Body of pancreas (tissue), 4 donors: ENCODE results near the gene OAS3. TPM values are rescaled to one million over a fixed set of nuclear protein-coding genes. Genes with fewer than 3 reads are reported as not detected.

Experiments used
- ATAC-seq: fragments of 150-250 bp; one replicate; pipeline ENCODE4 v1.9.1; 2016
- DNase-seq, 4 donors: peaks; one replicate each; pipeline ENCODE4 v3.0.0-alpha.2; 2019
- H3K27ac ChIP-seq, 4 donors: fragments of 200-600 bp; sonication (generic); 1 replicate in 3 of 4; 2 replicates in 1 of 4; pipeline versions ENCODE4 v1.5.1 to v1.6.1; 2016 to 2019; ENCODE audit warnings: mild to moderate bottlenecking in 1 of 4, mixed read lengths in 1 of 4, moderate library complexity in 1 of 4
- H3K27me3 ChIP-seq, 2 donors: fragments of 200-600 bp; sonication (generic); one replicate each; pipeline ENCODE4 v1.6.0; 2016; ENCODE audit warnings: mild to moderate bottlenecking in 1 of 2
- H3K36me3 ChIP-seq, 2 donors: fragments of 200-600 bp; sonication (generic); replicated peaks in 1 of 2; 2 replicates each; pipeline ENCODE4 v1.5.1; 2016; ENCODE audit warnings: low read depth in 2 of 2; ENCODE audit not compliant: insufficient read depth in 1 of 2
- H3K4me1 ChIP-seq: fragments of 200-600 bp; sonication (generic); one replicate; pipeline ENCODE4 v1.6.0; 2016
- H3K4me3 ChIP-seq, 2 donors: fragments of 200-600 bp; sonication (generic); 1 replicate in 1 of 2; 2 replicates in 1 of 2; pipeline ENCODE4 v1.5.1; 2016 to 2019
- H3K9me3 ChIP-seq, 3 donors: fragments of 200-600 bp; sonication (generic); 1 replicate in 2 of 3; 2 replicates in 1 of 3; pipeline ENCODE4 v1.5.1; 2016
- POLR2A ChIP-seq, 3 donors: fragments of 450-650 bp; IDR thresholded peaks; one replicate each; pipeline ENCODE4 v1.6.1; 2016; ENCODE audit warnings: antibody characterized with exemption in 3 of 3, mild to moderate bottlenecking in 2 of 3
- WGBS, 2 donors: methylation state at CpG; one replicate each; pipeline ENCODE4 v1.1.5; 2017; 5-methylcytosine and 5-hydroxymethylcytosine counted together
- intact Hi-C: fragments of 100-400 bp; cut with DNase I; formaldehyde crosslinking; loops from one replicate; pipeline ENCODE4 v1.15.1; 2023
- total RNA-seq, 2 donors: library from RNA; depleted of rRNA; stranded (reverse); fragments of >200 nt; gene quantifications; one replicate each; pipeline ENCODE4 v1.1.0, GENCODE V29; 2016
- TF ChIP-seq, protein P1 (sequence below), 7 experiments: fragments of 450-650 bp in 4 of 7; fragments of 200-600 bp in 3 of 7; sonication (generic) in 3 of 7; IDR thresholded peaks; one replicate each; pipeline ENCODE4 v1.5.1; 2016 to 2019; ENCODE audit warnings: antibody characterized with exemption in 7 of 7

Gene OAS3
- total RNA-seq, 2 donors from 2014 or later, result 2.3 to 18.1 TPM

DNA sequence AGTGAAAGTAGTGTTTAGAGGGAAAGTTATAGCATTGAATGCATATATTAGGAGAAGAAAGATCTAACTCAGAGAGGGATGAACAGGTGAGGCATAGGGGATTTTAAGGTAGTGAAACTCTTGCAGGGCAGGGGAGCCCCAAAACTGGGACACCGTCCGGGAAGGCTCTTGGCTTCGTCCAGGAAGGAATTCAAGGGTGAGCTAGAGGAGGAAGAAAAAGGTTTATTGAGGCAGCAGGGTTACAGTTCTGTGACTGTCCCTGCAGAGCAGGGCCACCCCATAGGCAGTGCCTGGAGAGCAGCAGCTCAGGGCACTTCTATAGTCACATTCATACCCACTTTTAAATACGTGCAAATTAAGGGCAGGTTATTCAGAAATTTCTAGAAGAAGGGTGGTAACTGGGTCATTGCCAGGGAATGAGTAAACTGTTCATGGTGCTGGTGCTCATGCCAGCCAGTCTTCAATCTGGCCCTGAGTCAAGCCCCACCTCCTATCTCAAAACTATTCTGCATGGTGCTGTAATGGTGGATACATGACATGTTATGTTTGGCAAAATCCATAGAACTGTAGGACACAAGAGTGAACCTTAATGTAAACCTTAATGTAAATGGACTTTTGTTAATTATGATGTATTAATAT is 32.7 kb upstream of the OAS3 start:
- TF ChIP-seq, protein P1, sequence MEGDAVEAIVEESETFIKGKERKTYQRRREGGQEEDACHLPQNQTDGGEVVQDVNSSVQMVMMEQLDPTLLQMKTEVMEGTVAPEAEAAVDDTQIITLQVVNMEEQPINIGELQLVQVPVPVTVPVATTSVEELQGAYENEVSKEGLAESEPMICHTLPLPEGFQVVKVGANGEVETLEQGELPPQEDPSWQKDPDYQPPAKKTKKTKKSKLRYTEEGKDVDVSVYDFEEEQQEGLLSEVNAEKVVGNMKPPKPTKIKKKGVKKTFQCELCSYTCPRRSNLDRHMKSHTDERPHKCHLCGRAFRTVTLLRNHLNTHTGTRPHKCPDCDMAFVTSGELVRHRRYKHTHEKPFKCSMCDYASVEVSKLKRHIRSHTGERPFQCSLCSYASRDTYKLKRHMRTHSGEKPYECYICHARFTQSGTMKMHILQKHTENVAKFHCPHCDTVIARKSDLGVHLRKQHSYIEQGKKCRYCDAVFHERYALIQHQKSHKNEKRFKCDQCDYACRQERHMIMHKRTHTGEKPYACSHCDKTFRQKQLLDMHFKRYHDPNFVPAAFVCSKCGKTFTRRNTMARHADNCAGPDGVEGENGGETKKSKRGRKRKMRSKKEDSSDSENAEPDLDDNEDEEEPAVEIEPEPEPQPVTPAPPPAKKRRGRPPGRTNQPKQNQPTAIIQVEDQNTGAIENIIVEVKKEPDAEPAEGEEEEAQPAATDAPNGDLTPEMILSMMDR (IDR thresholded peaks at IDR 0.05), result no peak
- no peak for TF ChIP-seq POLR2A (IDR thresholded peaks at IDR 0.05)
- Histone ChIP-seq H3K27ac (peak overlapping the region in 2 of 4 donors; percentile 14 to 83), H3K9me3 (no peaks in the 10 kb centered on the region), H3K27me3 (no peaks in the 10 kb centered on the region), H3K36me3 (no peaks in the 10 kb centered on the region), H3K4me1 (peaks cover 20% of the 10 kb centered on the region), H3K4me3 (no peak overlapping the region)
- ATAC-seq (no peak), DNase-seq (no peak)
- WGBS, 2 donors, result 78 to 84% methylated on average over 4 of the region's 4 CpGs
- intact Hi-C loops, result no loop called here

GRCh38 chr12:112906712-112907414 is 31.4 kb upstream of the OAS3 start, which contains the start of gene OAS1:
TSS of gene OAS1 (plus strand) at chr12:112906962. CDS start at chr12:112907040, 78 bp downstream.
- Histone ChIP-seq H3K36me3 (no peaks in the 10 kb centered on the region), H3K4me1 (peaks cover 20% of the 10 kb centered on the region), H3K27me3 (no peaks in the 10 kb centered on the region), H3K27ac (peak within 1 kb of the TSS in 3 of 4 donors; percentile 30 to 83 (median 62)), H3K9me3 (no peaks in the 10 kb centered on the region), H3K4me3 (peak within 1 kb of the TSS in 1 of 2 donors; percentile 9)
- peak in 2 of 3 donors; percentile 41 to 49 for TF ChIP-seq POLR2A (IDR thresholded peaks at IDR 0.05)
- TF ChIP-seq, protein P1 (IDR thresholded peaks at IDR 0.05), result no peak
- intact Hi-C loops, result no loop called here
- DNase-seq (peak in 3 of 4 donors; percentile 23 to 66 (median 24)), ATAC-seq (peak; percentile 83)
- 7 to 9% methylated on average over 2 to 4 of the region's 4 CpGs for WGBS, 2 donors

GRCh38 chr12:112907415-112908157 is 30.7 kb upstream of the OAS3 start:
- WGBS, 2 donors, result 68 to 72% methylated on average over 7 of the region's 7 CpGs
- DNase-seq, result peak in 1 of 4 donors; percentile 34
- H3K27ac ChIP-seq, result peak overlapping the region in 2 of 4 donors; percentile 62 to 83

DNA sequence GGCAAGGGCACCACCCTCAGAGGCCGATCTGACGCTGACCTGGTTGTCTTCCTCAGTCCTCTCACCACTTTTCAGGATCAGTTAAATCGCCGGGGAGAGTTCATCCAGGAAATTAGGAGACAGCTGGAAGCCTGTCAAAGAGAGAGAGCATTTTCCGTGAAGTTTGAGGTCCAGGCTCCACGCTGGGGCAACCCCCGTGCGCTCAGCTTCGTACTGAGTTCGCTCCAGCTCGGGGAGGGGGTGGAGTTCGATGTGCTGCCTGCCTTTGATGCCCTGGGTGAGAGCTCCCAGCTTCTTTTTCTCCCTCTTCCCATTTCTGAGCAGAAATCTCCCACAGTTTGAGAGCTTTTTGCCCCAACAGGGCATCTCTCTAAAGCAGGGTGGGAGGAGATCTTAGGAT is 29.7 kb upstream of the OAS3 start:
- H3K9me3 ChIP-seq, result no peaks in the 10 kb centered on the region
- H3K27me3 ChIP-seq, result no peaks in the 10 kb centered on the region
- ATAC-seq, result no peak
- DNase-seq, result no peak
- TF ChIP-seq POLR2A (IDR thresholded peaks at IDR 0.05), result no peak
- TF ChIP-seq, protein P1 (IDR thresholded peaks at IDR 0.05), result no peak
- no peak overlapping the region for H3K27ac ChIP-seq
- no peak overlapping the region for H3K4me3 ChIP-seq
- H3K4me1 ChIP-seq, result peaks cover 20% of the 10 kb centered on the region
- intact Hi-C loops, result no loop called here
- no peaks in the 10 kb centered on the region for H3K36me3 ChIP-seq
- WGBS, 2 donors, result 79 to 91% methylated on average over 12 of the region's 12 CpGs

More at GRCh38 chr12:112907415-112908157, 30.7 kb upstream of the OAS3 start:
- intact Hi-C loops, result no loop called here
- no peak for ATAC-seq
- Histone ChIP-seq H3K9me3 (no peaks in the 10 kb centered on the region), H3K36me3 (no peaks in the 10 kb centered on the region), H3K4me1 (peaks cover 20% of the 10 kb centered on the region), H3K27me3 (no peaks in the 10 kb centered on the region), H3K4me3 (no peak overlapping the region)
- no peak for TF ChIP-seq POLR2A (IDR thresholded peaks at IDR 0.05)
- TF ChIP-seq, protein P1 (IDR thresholded peaks at IDR 0.05), result no peak
